GM12864 (cell line): ENCODE results near the gene TICRR.

Experiments used
- DNase-seq: peaks from one replicate; pipeline ENCODE4 v3.0.0-alpha.2; 2011; ENCODE audit warnings: low read depth
- H3K4me3 ChIP-seq: 2 replicates; pipeline ENCODE4 v1.5.1; 2011; ENCODE audit warnings: mild to moderate bottlenecking, low read depth, low read length, control low read depth
- TF ChIP-seq, protein P1 (sequence below): IDR thresholded peaks from 2 replicates; pipeline ENCODE4 v1.5.1; 2011; ENCODE audit warnings: low read depth, mild to moderate bottlenecking, moderate library complexity, low read length, control low read depth, inconsistent platforms; ENCODE audit errors: missing control alignments

The TICRR gene

DNA sequence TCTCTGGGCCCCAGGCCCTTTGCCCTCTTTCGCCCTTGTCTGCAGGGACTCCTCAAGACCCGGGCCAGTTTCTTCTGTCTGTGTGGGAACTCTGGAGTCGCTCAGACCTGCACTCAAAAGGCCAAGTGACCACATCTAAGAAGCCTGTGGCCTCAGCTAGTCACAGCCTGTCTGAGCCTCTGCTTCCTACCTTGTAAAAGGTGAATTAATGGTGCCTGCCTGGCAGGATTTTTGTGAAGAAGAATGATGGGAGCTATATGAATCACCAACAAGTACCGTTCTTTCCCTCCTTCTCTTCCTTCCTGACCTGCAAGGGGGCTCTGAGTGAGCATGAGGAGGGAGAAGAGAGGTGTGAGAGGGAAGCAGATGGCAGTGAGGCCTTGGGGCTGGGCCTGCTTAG lies 96.4 kb downstream of the TICRR start:
- no peak overlapping the region for H3K4me3 ChIP-seq
- TF ChIP-seq, protein P1, sequence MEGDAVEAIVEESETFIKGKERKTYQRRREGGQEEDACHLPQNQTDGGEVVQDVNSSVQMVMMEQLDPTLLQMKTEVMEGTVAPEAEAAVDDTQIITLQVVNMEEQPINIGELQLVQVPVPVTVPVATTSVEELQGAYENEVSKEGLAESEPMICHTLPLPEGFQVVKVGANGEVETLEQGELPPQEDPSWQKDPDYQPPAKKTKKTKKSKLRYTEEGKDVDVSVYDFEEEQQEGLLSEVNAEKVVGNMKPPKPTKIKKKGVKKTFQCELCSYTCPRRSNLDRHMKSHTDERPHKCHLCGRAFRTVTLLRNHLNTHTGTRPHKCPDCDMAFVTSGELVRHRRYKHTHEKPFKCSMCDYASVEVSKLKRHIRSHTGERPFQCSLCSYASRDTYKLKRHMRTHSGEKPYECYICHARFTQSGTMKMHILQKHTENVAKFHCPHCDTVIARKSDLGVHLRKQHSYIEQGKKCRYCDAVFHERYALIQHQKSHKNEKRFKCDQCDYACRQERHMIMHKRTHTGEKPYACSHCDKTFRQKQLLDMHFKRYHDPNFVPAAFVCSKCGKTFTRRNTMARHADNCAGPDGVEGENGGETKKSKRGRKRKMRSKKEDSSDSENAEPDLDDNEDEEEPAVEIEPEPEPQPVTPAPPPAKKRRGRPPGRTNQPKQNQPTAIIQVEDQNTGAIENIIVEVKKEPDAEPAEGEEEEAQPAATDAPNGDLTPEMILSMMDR: no peak
- no peak for DNase-seq

DNA sequence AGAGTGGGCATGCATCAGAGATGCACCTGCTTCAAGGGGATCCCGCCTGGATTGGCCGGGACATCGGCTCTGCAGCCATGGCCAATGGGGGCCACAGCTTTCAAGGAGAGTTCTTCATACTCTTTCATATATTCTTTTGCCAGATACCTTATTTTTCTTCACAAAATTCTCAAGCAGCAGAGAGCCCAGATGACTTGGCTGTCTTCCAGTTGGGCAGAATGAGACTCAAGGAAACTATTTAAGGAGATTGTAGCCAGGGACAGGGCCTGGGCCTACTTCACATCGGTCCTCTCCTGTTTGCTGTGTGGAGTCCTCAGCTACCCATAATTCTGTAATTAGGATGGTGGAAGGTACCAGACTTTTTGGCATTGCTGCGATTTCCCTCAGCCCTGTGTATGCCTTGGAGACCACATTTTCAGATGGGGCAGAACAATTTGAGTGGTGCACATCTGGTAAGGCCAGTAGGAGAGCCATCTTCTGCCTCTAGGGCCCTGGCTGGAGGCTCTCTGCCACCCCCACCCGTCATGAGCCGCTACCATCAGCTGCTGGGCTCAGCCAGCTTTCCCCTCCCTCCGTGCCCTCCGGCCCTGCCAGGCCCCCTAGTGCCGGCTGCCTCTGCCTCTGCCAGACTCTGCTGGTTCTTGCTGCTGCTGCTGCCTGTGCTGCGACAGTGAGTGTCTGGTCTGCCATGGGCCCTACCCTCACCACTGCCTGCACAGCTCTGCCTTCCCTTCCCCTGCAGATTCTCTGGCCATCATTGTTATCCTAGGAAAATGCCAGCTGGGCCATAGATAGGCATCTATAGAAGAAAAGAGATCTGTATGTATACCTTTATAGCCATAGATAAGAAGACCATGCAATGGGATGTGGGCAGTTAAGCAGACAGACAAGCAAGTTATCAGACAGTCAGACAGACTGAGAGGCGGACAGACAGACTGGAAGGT lies 97.2 kb downstream of the TICRR start:
- H3K4me3 ChIP-seq: no peak overlapping the region
- DNase-seq: no peak
- TF ChIP-seq, protein P1: no peak

DNA sequence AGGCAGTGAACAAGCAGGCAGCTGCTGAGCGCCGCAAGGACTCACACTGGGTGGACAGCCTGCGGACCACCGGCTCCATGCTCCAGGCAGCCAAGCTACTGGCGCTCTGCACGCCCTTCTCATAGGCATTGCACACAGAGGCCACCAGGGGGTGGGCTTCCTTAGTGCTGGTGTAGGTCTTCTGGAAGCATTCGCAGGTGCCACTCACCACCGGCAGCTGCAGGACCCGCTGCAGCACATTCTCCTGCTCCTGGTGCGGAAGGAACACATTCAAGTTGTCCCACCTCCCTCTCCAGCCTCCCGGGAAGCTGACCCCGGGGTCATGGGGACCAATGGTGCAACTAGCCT lies 97.9 kb downstream of the TICRR start:
- DNase-seq: no peak
- H3K4me3 ChIP-seq: no peak overlapping the region
- TF ChIP-seq, protein P1: peak; percentile 75

DNA sequence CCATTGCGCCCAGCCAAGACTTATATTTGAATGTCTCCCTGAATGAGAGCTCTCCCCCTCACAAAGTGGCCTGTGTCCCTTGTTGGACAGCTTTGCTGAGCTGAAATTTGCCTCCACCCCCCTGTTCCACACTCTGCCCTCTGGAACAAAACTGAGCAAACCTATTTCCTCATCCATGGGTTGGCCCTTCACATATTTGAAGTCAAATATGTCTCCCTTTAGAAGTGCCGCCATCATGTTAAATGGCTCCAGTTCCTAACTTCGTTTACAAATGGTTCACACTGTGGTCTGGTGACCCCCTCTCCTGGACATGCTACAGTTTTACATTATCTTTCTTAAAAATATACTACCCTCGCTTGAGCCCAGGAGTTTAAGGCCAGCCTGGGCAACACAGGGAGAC lies 99.3 kb downstream of the TICRR start:
- TF ChIP-seq, protein P1: no peak
- DNase-seq: no peak
- H3K4me3 ChIP-seq: no peak overlapping the region

DNA sequence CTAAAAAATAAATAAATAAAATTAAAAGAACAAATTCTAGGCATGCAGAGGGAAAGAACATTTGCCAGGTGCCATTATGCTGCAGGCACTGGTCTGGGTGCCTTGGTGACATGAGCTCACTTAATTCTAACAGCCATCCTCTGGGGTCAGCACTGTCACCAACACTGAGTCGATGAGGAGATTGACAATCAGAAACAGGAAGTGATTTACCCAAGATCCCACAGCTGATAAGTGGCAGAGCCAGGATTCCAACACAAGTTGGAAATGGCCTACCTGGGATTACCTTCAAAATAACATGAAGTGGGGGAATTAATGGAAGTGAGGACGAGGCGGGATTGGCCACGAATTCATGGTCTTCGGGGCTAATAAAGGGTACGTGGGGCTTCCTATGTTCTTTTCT lies 100.3 kb downstream of the TICRR start:
- no peak for DNase-seq
- H3K4me3 ChIP-seq: no peak overlapping the region
- TF ChIP-seq, protein P1: no peak

DNA sequence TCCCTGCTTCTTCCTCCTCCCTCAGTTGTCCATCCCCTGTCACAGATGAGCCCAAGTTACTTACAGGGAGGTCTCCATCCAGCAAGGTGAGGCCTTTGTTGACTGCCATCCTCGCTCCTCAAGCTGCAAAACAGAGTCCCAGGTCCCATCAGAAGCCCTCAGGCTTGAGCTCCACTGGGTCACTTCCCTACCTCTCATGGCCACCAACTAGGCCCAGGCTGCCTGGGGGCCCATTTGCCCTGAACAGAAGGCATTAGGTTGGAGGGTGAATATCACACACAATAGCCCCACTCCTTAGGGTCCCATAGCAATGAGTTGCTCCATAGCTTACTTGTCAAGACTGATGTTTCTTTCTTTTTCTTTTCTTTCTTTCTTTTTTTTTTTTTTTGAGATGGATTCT lies 102.1 kb downstream of the TICRR start:
- no peak overlapping the region for H3K4me3 ChIP-seq
- no peak for DNase-seq
- TF ChIP-seq, protein P1: no peak
